OCI-LY7 (cell line): ENCODE measurements around the gene MUC12. TPM values are rescaled to one million over a fixed set of nuclear protein-coding genes. Genes with fewer than 3 reads are reported as not detected.

ENCODE experiments used
- BruUV-seq: library from RNA; stranded (reverse); fragments of 400-500 nt; replicated peaks from 2 replicates; lab custom pipeline; 2021; lab: Mats Ljungman, UMichigan
- CTCF ChIA-PET: fragments of 300-600 bp; sonication (Branson Sonifier 250); formaldehyde crosslinking; loops from one replicate; lab custom pipeline; 2022; ENCODE audit warnings: antibody characterized with exemption; ENCODE audit not compliant: unreplicated experiment; lab: Charles Lee
- POLR2A ChIA-PET: fragments of 300-600 bp; sonication (Branson Sonifier 250); formaldehyde crosslinking; loops from one replicate; lab custom pipeline; 2022; ENCODE audit warnings: antibody characterized with exemption; lab: Charles Lee
- DNase-seq: peaks from one replicate; pipeline ENCODE4 v3.0.0-alpha.2; 2015; ENCODE audit warnings: low spot score
- H2AFZ ChIP-seq: fragments of 200-600 bp; sonication (generic), shearing (Covaris generic); 2 replicates; pipeline ENCODE4 v1.6.1; 2014; ENCODE audit warnings: mild to moderate bottlenecking, antibody characterized with exemption, low read length, moderate library complexity
- H3K27ac ChIP-seq: fragments of 200-600 bp; sonication (generic); 2 replicates; pipeline ENCODE4 v1.5.1; 2014; ENCODE audit warnings: mixed run types, low read depth, mild to moderate bottlenecking, moderate library complexity, low read length, inconsistent platforms; ENCODE audit not compliant: poor library complexity, severe bottlenecking
- H3K36me3 ChIP-seq: fragments of 200-600 bp; sonication (generic); 2 replicates; pipeline ENCODE4 v1.6.1; 2014; ENCODE audit warnings: mild to moderate bottlenecking, antibody characterized with exemption, low read length, moderate library complexity, mixed read lengths; ENCODE audit not compliant: insufficient read depth
- H3K4me1 ChIP-seq: fragments of 200-600 bp; sonication (generic); 2 replicates; pipeline ENCODE4 v1.5.1; 2014; ENCODE audit warnings: mild to moderate bottlenecking, low read length; ENCODE audit not compliant: insufficient read depth, poor library complexity, severe bottlenecking
- H3K4me2 ChIP-seq: fragments of 200-600 bp; sonication (generic); 2 replicates; pipeline ENCODE4 v1.6.1; 2014; ENCODE audit warnings: mild to moderate bottlenecking, low read length
- H3K4me3 ChIP-seq: fragments of 200-600 bp; sonication (generic); 2 replicates; pipeline ENCODE4 v1.5.1; 2014; ENCODE audit warnings: mild to moderate bottlenecking, low read depth, low read length; ENCODE audit not compliant: poor library complexity, severe bottlenecking
- H3K79me2 ChIP-seq: fragments of 200-600 bp; sonication (generic); 2 replicates; pipeline ENCODE4 v1.6.1; 2016; ENCODE audit warnings: low read depth, mild to moderate bottlenecking, low read length, moderate library complexity, mixed read lengths; ENCODE audit not compliant: insufficient read depth
- H3K9me2 ChIP-seq: fragments of 200-600 bp; sonication (generic); 2 replicates; pipeline ENCODE4 v1.6.1; 2016; ENCODE audit warnings: mild to moderate bottlenecking, low read length, mixed read lengths; ENCODE audit not compliant: insufficient read depth
- H3K9me3 ChIP-seq: fragments of 200-600 bp; sonication (generic); 2 replicates; pipeline ENCODE4 v1.6.1; 2014; ENCODE audit warnings: mild to moderate bottlenecking, mixed run types, low read length, mixed read lengths
- H4K20me1 ChIP-seq: fragments of 200-600 bp; sonication (generic); 2 replicates; pipeline ENCODE4 v1.6.1; 2014; ENCODE audit warnings: mild to moderate bottlenecking, antibody characterized with exemption, low read length, moderate library complexity, mixed read lengths; ENCODE audit not compliant: insufficient read depth
- EZH2phosphoT487 ChIP-seq: fragments of 200-600 bp; sonication (generic); IDR thresholded peaks from 2 replicates; pipeline ENCODE4 v1.6.1; 2018; ENCODE audit warnings: low read depth, borderline replicate concordance, mild to moderate bottlenecking, mixed run types, antibody characterized with exemption, low read length, moderate library complexity, mixed read lengths
- intact Hi-C: fragments of 100-400 bp; cut with micrococcal nuclease; formaldehyde crosslinking; loops from one replicate; pipeline ENCODE4 v1.10.0; 2022; ENCODE audit not compliant: unreplicated experiment
- total RNA-seq, 2 experiments: library from RNA; depleted of rRNA in 1 of 2; stranded (reverse); fragments of >200 nt in 1 of 2; shearing (Covaris generic) in 1 of 2; gene quantifications; 2 replicates each; pipeline ENCODE4 v1.2.3, GENCODE V29; 2014 to 2022
- TF ChIP-seq, protein P1 (sequence below): fragments of 200-600 bp; sonication (generic); conservative IDR thresholded peaks from 2 replicates; pipeline ENCODE4 v1.5.1; 2014; ENCODE audit warnings: mild to moderate bottlenecking, antibody characterized with exemption, low read length, moderate library complexity, mixed read lengths

The MUC12 gene
- total RNA-seq, 2 experiments from 2014 or later: not detected

DNA sequence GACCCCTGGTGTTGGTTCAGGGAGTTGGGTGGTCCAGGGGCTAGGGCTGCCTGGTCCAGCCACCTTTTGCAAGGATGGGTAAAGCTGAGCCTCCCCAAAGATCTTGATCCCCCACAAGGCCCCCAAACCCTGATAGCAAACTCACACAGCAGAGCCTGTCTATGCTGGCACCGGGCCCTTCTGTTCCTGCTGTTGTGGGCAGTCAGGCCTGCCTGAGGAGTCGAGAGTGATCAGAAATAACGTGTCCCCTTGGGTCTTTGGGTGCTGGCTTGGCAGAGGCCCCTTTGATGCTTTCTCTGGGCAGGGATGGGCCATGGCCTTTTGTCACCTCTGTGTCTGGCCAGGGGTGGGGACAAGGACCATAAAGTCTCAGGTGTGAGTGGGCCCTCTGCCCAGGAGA lies 715 bp upstream of the MUC12 start:
- H3K4me1 ChIP-seq: peaks cover 4% of the 10 kb centered on the region
- ChIA-PET CTCF (no interaction called here), POLR2A (no interaction called here)
- H3K4me2 ChIP-seq: no peak overlapping the region
- no TSS peak for BruUV-seq
- H3K79me2 ChIP-seq: no peaks in the 10 kb centered on the region
- no peaks in the 10 kb centered on the region for H3K9me2 ChIP-seq
- no peak overlapping the region for H3K27ac ChIP-seq
- H2AFZ ChIP-seq: no peak overlapping the region
- H3K4me3 ChIP-seq: no peak overlapping the region
- intact Hi-C loops: loop anchor here (5.0 kb wide), 1 partner anchor 89 kb away; no protein-coding TSS in a partner anchor
- H3K36me3 ChIP-seq: no peaks in the 10 kb centered on the region
- H3K9me3 ChIP-seq: no peaks in the 10 kb centered on the region
- TF ChIP-seq EZH2phosphoT487: no peak
- TF ChIP-seq, protein P1, sequence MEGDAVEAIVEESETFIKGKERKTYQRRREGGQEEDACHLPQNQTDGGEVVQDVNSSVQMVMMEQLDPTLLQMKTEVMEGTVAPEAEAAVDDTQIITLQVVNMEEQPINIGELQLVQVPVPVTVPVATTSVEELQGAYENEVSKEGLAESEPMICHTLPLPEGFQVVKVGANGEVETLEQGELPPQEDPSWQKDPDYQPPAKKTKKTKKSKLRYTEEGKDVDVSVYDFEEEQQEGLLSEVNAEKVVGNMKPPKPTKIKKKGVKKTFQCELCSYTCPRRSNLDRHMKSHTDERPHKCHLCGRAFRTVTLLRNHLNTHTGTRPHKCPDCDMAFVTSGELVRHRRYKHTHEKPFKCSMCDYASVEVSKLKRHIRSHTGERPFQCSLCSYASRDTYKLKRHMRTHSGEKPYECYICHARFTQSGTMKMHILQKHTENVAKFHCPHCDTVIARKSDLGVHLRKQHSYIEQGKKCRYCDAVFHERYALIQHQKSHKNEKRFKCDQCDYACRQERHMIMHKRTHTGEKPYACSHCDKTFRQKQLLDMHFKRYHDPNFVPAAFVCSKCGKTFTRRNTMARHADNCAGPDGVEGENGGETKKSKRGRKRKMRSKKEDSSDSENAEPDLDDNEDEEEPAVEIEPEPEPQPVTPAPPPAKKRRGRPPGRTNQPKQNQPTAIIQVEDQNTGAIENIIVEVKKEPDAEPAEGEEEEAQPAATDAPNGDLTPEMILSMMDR: no peak
- no peak for DNase-seq
- no peaks in the 10 kb centered on the region for H4K20me1 ChIP-seq

DNA sequence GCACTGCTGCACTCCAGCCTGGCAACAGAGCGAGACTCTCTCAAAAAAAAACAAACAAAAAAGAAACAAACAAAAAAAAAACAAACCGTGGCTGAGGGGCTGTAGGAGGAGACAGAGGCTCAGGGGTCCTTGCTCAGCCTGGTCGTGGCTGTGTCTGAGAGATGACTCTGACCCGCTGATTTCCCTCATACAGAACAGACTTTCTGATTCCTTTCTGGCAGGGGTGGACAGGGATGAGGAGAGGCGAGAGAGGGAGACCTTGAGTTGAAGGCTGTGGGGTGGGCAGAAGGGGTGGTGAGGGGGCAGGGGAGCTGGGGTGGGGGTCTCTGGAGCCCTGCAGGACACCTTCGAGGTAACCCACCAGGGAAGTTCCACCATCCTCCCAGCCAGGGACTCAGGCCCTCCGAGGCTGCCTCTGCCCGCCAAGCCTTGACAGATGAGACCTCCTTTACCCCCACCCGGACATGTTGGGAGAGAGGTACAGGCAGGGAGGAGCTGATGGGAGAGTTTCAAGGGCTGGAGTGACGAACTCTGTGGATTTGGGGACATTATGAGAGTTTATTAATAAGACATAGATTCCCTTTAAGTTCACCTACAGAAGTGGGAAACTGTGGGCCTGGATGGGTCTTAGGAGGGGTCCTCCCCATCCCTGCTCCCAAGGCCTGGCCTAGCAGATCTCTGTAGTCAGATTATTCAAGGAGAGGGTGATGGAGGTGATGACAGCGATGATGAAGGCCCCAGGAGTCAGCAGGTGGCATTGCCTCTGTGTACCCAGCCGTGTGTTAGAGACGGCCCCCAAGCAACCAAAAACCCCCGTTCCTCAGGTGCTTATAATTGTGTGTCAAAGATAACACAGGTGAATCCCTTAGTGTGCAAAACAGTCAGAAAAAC lies 2.0 kb downstream of the MUC12 start:
- H2AFZ ChIP-seq: no peak overlapping the region
- H3K4me2 ChIP-seq: no peak overlapping the region
- TF ChIP-seq, protein P1: no peak
- no peak for TF ChIP-seq EZH2phosphoT487
- no peak overlapping the region for H3K27ac ChIP-seq
- BruUV-seq: no TSS peak
- H4K20me1 ChIP-seq: no peaks in the 10 kb centered on the region
- DNase-seq: no peak
- H3K9me3 ChIP-seq: no peaks in the 10 kb centered on the region
- intact Hi-C loops: no loop called here
- H3K9me2 ChIP-seq: no peaks in the 10 kb centered on the region
- no peak overlapping the region for H3K4me3 ChIP-seq
- no peaks in the 10 kb centered on the region for H3K79me2 ChIP-seq
- CTCF ChIA-PET: interaction anchor here (0.6 kb wide), 1 partner anchor 99 kb away, joined by 3 read pairs; no protein-coding TSS in a partner anchor
- H3K36me3 ChIP-seq: no peaks in the 10 kb centered on the region
- POLR2A ChIA-PET: interaction anchor here (0.5 kb wide), 1 partner anchor 380 kb away, joined by 3 read pairs; no protein-coding TSS in a partner anchor
- no peaks in the 10 kb centered on the region for H3K4me1 ChIP-seq

DNA sequence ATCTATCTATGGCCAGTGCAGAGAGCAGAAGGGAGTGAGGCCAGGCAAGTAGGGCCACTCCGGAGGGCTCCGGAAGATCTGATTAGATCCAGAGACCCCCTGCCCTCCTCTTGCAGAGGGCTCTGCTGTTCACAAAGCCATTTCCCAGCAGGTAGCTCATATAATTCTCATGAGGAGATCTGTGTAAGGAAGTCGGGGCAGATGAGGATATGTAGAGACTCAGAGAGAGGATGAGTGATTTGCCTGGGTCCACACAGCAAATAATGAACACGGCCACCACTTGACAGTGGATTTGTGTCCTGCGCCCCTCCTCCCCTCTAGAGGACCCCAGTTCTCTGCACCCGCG lies 2.6 kb downstream of the MUC12 start:
- ChIA-PET CTCF (interaction anchor here (0.6 kb wide), 1 partner anchor 99 kb away, joined by 3 read pairs; no protein-coding TSS in a partner anchor), POLR2A (no interaction called here)
- H3K4me2 ChIP-seq: no peak overlapping the region
- H3K9me3 ChIP-seq: no peaks in the 10 kb centered on the region
- no peak for DNase-seq
- no TSS peak for BruUV-seq
- H3K79me2 ChIP-seq: no peaks in the 10 kb centered on the region
- TF ChIP-seq, protein P1: no peak
- TF ChIP-seq EZH2phosphoT487: no peak
- H3K4me3 ChIP-seq: no peak overlapping the region
- no peak overlapping the region for H2AFZ ChIP-seq
- no peaks in the 10 kb centered on the region for H4K20me1 ChIP-seq
- intact Hi-C loops: no loop called here
- no peak overlapping the region for H3K27ac ChIP-seq
- no peaks in the 10 kb centered on the region for H3K36me3 ChIP-seq
- H3K9me2 ChIP-seq: no peaks in the 10 kb centered on the region
- no peaks in the 10 kb centered on the region for H3K4me1 ChIP-seq
